HG03575 (cell line): ENCODE measurements around the gene BATF.

ENCODE experiments used
- ATAC-seq: cut with Tn5 transposase; IDR thresholded peaks from one replicate; pipeline ENCODE4 v1.9.1; 2021; ENCODE audit not compliant: unreplicated experiment, insufficient number of reproducible peaks, low FRiP score; ENCODE audit errors: extremely low read depth

Gene BATF

GRCh38 chr14:75497701-75498100 is 24.6 kb upstream of the BATF start:
- ATAC-seq, result no peak

DNA sequence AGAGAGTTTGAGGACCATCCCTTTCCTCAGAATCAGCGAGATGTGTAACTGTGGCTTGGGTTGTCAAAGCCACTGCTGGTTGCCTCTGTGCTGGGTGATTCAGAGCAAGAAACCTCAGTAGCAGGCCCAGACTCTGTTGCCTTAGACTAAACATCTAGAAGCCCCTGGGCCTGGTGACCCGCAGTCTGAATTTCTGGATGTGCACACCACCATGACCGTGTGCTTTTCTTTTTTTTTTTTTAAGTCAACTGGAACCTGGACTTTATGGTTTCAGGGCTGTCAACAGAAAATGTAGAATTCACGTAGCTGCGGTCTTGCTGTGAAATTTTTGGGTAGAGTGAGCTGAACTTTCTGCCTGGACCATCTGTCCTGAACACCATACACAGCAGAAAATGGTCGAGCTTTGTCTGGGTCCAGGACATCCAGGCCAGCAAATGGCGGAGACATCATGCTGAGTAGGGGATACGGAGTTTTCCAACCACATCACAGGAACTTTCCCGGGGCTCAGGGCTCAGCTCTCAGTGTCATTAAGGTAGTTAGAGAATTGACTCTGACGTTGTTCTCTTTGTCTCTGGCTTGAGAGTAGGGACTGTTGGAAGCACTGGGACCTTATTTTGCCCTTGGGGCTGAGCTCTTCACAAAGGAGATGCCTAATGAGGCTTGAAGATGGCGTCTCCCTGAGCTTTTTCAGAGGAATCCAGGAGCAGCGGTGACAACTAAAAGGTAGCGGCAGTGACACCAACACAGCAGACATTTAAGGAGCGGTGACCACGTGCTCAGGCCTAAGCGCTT is 23.0 kb upstream of the BATF start:
- no peak for ATAC-seq

GRCh38 chr14:75501080-75501479 is 21.2 kb upstream of the BATF start:
- ATAC-seq, result no peak

DNA sequence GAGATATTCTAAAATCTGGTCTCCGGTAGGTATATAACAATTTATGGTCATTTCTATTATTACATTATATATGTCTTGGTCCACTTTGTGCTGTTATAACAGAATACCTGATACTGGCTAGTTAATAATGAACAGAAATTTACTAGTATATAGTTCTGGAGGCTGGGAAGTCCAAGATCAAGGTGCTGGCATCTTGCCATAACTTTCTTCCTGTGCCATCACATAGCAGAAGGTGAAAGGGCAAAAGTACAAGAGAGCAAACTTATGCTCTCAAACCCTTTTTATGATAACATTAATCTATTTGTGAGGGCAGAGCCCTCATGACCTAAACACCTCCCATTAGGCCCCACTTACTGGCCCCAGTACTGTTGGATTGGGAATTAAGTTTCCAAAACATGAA is 17.9 kb upstream of the BATF start:
- no peak for ATAC-seq

GRCh38 chr14:75506930-75507329 is 15.3 kb upstream of the BATF start:
- no peak for ATAC-seq

DNA sequence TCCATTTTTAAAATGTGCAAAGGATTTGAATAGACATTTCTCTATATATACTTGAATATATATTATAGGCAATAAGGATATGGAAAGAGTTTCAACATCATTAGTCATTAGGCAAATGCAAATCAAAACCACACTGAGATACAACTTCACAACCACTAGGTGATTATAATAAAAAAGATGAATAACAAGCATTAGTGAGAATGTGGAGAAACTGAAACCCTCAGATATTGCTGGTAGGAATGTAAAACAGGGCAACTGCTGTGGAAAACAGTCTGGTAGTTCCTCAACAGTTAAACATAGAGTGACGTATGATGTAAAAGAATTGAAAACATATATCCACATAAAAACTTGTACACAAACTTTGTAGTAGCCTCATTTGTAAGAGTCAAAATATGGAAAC is 11.7 kb upstream of the BATF start:
- ATAC-seq, result no peak

GRCh38 chr14:75511201-75511600 is 11.1 kb upstream of the BATF start:
- no peak for ATAC-seq

DNA sequence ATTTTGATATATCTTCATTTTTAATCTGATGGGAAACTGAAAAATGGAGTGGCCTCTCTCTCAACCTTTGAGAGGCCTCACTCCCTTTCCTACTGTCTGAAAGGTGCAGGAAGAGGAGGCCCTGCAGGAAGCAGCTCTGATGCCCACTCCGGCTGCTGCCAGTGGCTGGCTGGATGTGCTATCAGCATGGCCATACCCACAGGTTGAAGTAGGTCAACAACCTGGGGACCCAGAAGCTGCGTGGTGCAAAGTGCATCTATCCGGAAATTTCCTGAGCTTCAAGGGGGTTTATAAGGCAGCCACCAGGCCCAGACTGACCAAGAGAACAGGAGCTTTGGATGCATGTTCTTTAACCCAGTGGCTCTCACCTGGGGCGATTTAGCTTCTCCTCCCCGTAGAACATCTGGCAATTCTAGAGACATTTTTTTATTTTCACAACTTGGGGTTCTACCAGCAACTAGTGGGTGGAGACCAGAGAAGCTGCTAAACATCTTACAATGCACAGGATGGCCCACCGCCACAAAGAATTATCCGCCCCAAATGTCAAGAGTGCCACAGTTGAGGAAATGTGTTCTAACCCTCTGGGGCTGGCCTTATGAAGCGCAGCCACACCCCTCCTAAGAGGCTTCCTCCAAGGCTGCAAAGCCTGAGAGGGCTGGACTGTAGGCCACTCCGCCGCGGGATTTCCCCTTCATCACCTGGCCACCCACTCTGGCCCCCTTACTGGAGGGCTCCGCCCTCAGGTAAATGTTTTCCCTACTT is 8.2 kb upstream of the BATF start:
- no peak for ATAC-seq

DNA sequence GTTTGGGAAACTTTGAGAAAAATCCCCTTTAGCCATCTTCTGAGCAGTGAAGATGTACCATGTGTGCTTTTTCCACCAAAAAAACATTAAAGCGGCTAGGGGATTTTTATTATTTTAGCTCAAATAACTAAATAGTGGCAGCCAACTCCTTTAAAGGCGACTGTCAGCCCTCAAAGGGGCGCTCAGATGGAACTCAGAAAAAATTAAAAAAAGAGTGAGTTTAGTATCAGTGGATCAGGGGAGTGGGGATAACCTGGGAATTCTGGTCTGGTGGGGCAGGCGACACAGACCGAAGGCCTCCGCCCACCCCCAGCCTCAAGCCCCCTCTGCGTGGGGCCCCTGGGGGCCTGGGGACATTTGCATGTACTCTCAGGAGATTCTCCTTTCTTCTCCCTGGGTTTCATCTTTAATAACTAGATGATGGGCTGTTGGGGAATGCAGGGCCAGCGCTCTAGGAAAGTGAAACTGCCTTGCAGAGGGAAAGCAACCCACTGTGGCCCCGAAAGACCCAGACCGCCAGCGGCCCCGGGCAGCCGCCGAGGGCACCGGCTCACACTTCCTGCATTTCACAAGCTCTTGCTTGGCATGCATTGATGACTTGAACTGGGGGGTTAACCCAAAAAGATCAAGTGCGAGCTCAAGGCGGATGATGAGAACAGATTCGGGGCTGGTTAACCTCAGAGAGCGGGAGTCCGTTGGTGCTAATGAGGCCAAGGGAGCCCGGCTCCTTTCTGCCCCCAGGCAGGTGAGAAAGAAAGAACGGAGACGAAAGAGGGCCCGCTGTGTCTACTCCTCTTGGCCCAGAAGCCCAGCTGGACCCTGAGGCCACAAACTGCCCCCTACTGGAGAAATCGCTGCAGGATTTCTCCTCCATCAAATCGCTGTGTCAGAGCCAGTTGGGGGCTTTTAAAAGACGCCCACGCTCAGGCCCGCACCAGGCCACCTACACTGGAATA is 7.3 kb upstream of the BATF start:
- no peak for ATAC-seq

DNA sequence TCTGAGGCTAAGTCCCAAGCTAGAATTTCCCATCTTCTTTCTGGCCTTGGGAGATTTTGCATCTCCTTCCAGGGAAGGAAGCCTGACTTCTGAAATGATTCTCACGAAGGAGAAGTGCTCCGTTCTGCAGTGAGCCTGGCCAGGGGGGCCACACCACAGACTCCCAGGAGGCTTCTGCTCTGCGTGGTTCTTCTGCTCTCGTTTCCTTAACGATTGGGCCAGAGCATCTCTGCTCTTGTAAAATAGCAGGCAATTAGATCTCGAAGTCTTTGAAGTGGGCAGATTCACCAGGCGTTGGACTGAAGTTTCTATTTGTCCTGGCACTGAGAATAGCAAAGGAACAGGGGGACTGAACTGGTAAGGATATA is 6.7 kb upstream of the BATF start:
- no peak for ATAC-seq

- ATAC-seq, result no peak
These were observed 3.6 kb upstream of the BATF start for GRCh38 chr14:75518625-75519024.

- ATAC-seq, result no peak
These were observed 2.9 kb upstream of the BATF start for GRCh38 chr14:75519394-75519793.

GRCh38 chr14:75519826-75520728 is 2.2 kb upstream of the BATF start:
- no peak for ATAC-seq

DNA sequence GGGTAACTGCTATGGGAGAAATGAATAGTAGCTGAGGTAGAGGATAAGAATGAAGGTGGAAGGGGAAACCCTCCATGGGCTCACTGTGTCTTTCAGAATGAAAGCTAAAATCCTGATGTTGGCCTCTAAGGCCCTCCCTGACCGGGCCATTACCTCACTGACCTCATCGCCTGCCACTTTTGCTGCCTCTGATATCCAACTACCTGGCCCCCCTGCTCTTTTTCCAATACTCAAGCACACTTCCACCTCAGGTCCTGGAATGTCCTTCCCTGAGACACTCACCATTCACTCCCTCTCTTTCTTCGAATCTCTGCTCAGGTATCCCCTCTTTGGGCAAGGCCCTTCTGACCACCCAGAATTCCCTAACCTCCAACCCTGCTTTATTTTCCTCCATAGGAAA is 1.4 kb upstream of the BATF start:
- ATAC-seq, result no peak

DNA sequence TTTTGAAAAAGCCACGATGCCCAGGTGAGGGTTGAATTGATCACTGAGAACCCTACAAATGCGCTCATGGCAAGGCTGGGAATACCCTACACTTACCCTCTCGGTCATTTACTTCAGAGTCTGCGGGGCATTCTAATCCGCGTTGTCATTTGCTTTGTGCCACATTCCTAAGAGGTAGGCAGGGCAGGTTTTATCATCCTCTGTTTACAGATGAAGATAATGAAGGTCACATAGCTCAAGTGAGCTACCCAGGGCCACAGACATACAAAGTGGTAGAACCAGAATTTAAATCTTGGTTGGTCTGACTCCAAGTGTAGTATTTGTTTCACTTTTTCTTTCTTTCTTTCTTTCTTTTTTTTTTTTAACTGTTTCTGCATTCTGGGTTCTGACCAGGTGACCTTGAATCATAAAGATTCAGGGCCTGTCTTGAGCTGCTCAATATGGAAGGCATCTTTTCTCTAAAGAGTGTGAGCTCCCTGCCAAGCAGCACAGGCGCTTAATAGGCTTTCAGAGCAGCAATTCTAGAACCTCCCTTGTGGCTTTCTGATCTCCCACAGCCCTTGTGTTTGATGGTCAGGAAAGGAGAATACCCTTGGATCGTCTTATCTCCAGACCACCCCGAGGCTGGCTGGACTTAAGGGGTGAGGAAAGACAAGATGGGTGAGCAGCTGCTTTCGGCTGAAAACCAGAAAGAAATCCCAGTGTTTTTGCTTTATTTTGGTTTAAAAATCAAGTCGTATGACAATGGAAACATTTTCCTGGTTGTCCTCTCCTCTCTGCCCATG is 662 bp upstream of the BATF start:
- no peak for ATAC-seq

DNA sequence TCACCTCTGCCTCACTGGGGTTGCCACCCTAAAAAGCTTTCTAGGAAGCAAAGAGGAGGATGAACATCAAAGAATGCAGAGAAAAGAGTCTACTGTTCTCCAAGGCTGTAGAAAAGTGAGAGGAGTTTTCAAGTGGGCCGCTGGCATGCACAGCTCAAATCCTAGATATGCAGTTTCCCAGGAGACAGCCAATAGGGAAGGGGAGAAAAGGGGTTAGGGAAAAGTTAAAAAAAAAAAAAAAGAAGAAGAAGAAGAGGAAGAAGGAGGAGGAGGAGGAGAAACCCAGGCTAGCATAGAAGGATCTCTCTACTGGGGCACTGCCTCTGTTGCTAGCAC is 682 bp downstream of the BATF start:
- ATAC-seq, result no peak

GRCh38 chr14:75523771-75524171 is 1.5 kb downstream of the BATF start:
- ATAC-seq, result no peak

GRCh38 chr14:75525969-75526368 is 3.7 kb downstream of the BATF start:
- no peak for ATAC-seq
